Esophagus muscularis mucosa (tissue), 3 donors: Measurements from ENCODE around the gene ADD3.

Experiments
- CTCF ChIP-seq, 3 experiments: fragments of 200-600 bp in 2 of 3; fragments of 450-650 bp in 1 of 3; sonication (generic) in 2 of 3; IDR thresholded peaks; one replicate each; pipeline ENCODE4 v1.5.1; 2017 to 2019; ENCODE audit warnings: antibody characterized with exemption in 3 of 3, mild to moderate bottlenecking in 2 of 3, moderate library complexity in 1 of 3
- POLR2A ChIP-seq: fragments of 450-650 bp; IDR thresholded peaks from one replicate; pipeline ENCODE4 v1.6.1; 2017; ENCODE audit warnings: antibody characterized with exemption, moderate library complexity, mild to moderate bottlenecking, low read depth
- POLR2AphosphoS5 ChIP-seq, 2 donors: sonication (generic); formaldehyde crosslinking; IDR thresholded peaks; one replicate each; pipeline ENCODE4 v1.6.1; 2017; ENCODE audit warnings: antibody characterized with exemption in 2 of 2

- TF ChIP-seq CTCF (IDR thresholded peaks at IDR 0.05) (no peak), POLR2AphosphoS5 (IDR thresholded peaks at IDR 0.05) (no peak), POLR2A (no peak)
These were observed 60.4 kb downstream of the ADD3 start for GRCh38 chr10:110067960-110068770.
